A204.1 (cell line): ENCODE results near the gene KCNC3.

Experiments used
- FAIRE-seq: peaks from 2 replicates; lab custom pipeline; 2012; peaks lifted over from hg19 to GRCh38; lab: Jason Lieb, UNC

KCNC3 gene

DNA sequence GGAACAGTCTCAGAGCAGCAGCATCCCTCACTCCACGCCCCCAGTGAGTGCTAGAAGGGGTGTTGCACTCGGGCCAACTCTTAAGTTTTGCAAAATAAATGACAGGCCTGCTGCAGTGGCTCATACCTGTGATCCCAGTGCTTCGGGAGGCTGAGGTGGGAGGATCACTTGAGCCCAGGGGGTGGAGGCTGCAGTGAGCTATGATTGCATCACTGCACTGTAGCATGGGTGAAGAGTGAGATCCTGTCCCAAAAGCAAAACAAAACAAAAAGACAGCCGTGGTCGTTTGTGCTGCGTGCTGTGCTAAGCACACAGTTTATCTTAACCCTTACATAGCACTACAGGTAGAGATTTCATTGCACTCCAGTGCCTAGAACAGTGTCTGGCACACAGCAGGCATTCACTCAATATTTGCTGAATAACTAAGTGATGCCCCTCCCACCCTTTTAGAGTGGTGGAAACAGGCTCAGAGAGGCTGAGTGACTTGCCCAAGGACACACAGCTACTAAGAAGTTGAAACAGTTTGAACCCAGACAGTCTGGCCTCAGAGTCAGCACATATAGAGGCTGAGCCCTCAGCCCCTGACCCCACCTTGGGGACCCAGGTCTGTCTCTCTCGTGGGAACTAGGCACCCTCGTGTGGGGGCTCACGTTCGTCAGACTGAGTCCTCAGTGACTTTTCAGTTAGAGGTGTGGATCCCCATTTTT lies 18.3 kb downstream of the KCNC3 start:
- no peak for FAIRE-seq

GRCh38 chr19:50309396-50310125 lies 19.6 kb downstream of the KCNC3 start:
- FAIRE-seq, result no peak

DNA sequence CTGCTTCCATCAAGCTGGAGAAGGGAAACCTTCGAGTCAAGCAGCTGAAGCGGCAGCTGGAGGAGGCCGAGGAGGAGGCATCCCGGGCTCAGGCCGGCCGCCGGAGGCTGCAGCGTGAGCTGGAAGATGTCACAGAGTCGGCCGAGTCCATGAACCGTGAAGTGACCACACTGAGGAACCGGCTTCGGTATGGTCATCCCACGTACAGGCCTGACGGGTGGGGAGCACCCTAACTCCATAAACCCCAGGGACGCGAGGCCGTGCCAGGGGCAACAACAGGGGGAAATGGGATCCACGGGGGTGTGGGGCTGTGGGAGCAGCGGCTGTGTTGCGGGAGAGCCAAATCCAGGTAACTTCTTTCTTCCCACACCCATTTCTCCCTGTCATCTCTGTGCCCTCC lies 20.2 kb downstream of the KCNC3 start:
- FAIRE-seq, result no peak

GRCh38 chr19:50303558-50303957 lies 25.6 kb downstream of the KCNC3 start:
- no peak for FAIRE-seq

DNA sequence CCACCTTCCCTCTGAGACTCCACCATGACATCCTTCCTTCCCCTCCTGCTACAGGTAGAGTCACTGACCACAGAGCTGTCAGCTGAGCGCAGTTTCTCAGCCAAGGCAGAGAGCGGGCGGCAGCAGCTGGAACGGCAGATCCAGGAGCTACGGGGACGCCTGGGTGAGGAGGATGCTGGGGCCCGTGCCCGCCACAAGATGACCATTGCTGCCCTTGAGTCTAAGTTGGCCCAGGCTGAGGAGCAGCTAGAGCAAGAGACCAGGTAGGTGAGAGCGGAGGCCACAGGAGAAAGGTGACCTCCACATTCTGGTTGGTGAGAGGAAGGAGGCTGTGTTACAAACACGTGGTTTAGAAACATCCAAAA lies 27.6 kb downstream of the KCNC3 start:
- no peak for FAIRE-seq

DNA sequence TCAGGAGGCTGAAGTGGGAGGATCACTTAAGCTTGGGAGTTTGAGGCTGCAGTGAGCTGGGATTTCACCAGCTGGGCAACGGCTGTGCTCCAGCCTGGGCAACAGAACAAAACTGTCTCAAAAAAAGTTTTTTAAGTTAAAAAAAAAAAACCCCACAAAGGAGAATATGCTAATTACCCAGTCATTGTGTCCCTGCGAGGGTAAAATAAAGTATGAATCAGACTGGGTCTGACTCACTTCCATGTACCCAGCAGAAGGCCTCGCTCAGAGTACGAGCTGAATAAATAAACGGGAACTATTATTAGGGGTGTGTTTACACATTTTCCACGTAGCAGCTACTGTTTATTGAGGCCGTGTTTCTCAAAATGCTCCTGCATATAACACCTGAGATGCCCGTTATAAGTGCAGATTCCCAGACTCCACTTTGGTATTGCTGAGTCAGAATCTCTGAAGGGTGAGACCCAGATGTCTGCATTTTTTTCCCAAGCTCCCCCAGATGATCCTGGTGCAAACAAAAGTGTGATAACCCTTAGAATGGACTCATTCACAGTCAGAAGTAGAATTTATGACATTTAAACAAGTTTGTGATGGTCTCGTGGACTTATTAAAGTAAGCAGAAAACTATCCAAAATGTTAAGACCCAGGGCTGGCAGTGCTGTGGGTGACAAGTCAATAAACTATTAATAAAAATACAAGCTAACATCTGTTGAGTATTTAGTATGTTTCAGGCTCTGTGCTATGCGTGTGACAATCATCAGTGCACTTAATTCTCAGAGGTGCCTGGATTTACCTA lies 28.2 kb downstream of the KCNC3 start:
- FAIRE-seq, result no peak

DNA sequence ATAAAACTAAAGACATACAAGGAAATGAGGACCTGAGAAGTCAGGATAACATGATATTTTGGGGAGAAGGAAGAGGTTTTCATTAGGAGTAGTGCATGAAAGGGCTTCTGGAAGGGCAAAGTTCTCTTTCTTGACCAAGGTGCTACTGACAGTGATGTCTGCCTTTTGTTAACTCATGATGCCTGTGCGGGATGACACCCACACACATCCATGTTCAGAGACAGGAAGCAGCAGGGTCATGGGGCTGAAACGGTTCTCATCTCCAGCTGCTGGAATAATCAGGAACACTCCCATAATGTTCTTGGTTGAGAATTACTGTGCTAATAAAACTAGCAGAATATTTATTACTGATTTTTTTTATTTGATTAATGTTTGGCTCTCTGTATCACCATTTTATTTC lies 29.1 kb downstream of the KCNC3 start:
- no peak for FAIRE-seq

GRCh38 chr19:50293263-50294004 lies 35.7 kb downstream of the KCNC3 start:
- FAIRE-seq, result no peak

GRCh38 chr19:50292216-50292827 lies 36.9 kb downstream of the KCNC3 start:
- FAIRE-seq, result no peak

DNA sequence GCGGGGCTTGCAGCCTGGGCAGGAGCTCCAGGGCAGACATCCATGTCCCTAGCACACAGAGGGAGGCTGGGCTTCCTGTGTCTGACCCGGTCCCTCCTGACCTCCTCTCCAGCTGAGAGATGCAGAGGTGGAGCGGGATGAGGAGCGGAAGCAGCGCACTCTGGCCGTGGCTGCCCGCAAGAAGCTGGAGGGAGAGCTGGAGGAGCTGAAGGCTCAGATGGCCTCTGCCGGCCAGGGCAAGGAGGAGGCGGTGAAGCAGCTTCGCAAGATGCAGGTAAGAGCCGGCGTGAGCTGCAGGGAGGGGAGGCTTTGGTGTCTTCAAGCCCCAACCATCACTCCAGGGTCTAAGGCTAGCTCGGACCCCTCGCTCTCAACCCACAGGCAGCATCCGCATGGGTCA lies 38.4 kb downstream of the KCNC3 start:
- FAIRE-seq, result no peak

DNA sequence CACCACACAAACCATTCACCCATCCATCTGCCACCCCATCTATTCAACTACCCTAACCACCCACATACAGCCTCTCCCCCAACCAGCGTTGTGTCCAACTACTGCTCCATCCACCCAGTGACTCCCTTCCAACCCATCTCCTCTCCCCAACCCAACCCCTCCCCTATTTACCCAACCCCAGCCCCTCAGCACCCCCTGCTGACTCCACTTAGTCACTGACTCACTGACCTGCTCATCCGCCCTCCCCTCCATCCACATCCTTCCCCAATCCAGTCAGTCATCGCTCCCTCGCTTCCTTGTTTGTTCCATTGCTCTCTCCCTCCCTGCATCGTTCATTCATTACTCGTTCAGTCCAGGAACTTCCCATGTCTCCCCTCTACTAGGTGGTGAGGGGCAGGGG lies 39.2 kb downstream of the KCNC3 start:
- FAIRE-seq, result no peak

DNA sequence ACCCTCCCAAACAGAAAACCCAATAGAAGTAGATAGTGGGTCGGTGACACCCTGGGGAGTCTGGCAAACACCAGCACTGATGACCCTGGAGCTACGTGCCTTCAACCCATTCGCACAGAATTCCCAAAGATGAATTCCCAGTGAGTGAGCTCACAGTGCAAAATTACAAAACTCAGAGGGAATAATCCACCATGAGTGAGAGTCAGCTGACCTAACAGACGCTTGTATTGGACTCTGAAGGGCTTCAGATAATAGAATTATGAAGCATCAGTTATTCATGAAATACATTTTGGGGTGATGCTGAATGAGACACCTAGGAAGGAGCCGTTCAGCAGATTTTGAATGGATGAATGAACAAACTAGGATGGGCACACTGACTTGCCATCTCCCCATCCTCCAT lies 40.2 kb downstream of the KCNC3 start:
- no peak for FAIRE-seq

DNA sequence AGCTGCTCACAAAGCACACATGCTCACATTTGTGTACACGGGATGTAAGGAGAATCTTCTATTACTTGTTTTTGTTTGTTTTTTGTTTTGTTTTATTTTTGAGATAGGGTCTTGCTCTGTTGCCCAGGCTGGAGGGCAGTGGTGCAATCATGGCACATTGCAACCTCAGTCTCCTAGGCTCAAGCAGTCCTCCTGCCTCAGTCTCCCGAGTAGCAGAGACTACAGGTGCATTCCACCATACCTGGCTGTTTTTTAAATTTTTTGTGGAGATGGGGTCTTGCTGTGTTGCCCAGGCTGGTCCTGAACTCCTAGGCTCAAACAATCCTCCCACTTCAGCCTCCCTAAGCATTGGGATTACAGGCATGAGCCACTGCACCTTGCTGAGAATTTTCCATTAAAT lies 41.8 kb downstream of the KCNC3 start:
- no peak for FAIRE-seq

DNA sequence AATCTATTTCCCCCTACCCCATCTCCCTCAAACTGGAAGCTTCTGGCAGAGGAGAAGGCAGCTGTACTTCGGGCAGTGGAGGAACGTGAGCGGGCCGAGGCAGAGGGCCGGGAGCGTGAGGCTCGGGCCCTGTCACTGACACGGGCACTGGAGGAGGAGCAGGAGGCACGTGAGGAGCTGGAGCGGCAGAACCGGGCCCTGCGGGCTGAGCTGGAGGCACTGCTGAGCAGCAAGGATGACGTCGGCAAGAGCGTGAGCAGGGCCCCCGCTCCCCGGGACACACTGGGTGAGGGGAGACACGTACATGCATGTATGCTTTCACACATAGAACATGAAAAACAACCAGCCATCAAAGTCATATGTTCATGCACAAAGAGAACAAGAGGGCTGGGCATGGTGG lies 42.7 kb downstream of the KCNC3 start:
- no peak for FAIRE-seq

DNA sequence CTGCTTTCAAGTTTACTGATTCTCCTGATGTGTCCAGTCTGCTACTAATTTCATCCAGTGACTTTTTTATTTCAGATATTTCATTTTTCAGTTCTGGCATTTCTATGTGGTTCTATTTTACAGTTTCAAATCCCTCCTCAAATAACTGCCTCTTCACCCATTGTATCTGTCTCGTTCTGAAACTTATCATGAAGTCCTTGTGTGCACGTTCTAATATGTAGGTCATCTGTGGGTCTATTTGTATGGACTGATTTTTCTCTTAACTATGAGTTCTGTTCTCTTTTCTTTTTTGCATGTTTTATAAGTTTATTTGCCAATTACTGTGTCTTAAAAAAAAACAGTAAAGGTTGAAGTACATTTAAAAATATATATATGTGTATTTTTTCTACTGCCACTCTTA lies 43.3 kb downstream of the KCNC3 start:
- FAIRE-seq, result no peak

GRCh38 chr19:50281491-50281890 lies 47.7 kb downstream of the KCNC3 start:
- no peak for FAIRE-seq

- no peak for FAIRE-seq
Measured at GRCh38 chr19:50280983-50281382, 48.2 kb downstream of the KCNC3 start.

DNA sequence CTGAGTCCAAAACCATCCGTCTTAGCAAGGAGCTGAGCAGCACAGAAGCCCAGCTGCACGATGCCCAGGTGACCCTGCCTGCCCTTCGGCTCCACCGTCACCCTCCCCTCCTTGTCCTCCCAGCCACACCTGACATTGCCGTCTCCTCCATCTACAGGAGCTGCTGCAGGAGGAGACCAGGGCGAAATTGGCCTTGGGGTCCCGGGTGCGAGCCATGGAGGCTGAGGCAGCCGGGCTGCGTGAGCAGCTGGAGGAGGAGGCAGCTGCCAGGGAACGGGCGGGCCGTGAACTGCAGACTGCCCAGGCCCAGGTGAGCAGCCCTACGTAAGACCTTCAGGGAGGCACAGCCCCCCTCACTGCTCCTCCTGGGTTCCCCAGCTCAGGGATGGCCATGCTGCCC lies 49.1 kb downstream of the KCNC3 start:
- no peak for FAIRE-seq

GRCh38 chr19:50277966-50278580 lies 51.1 kb downstream of the KCNC3 start:
- FAIRE-seq, result no peak

DNA sequence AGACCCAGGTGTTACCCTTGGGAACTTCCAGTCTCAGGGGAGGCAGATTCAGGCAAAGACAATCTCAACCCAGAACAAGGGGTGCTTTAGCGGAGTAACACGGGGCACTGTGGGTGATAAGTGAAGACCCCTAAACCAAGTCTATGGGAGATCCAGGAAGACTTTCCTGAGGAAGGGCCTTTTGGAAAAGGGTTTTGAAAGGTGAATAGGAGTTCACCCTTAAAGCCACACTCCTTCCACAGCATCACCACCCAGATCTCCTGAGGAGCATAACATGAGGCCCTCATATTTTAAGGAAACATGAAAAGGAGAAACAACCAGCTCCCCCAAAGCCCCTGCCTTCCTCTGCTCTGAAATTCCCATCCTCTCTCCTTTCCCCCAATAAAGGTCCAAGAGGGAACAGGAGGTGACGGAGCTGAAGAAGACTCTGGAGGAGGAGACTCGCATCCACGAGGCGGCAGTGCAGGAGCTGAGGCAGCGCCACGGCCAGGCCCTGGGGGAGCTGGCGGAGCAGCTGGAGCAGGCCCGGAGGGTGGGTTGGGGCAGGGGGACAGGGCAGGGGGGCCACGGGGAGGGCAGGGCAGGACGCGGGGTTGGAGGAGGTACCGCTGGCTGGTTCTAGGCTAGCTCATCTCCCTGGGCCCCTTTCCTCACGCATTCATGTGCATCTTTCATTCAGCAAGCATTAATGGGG lies 52.7 kb downstream of the KCNC3 start:
- no peak for FAIRE-seq
